ENCODE data around the gene SEC24B. TPM values are rescaled to one million over a fixed set of nuclear protein-coding genes. Genes with fewer than 3 reads are reported as not detected.

SEC24B gene
- 11.6 and 13.9 TPM in 2 replicates for polyA plus RNA-seq (2014; cell fraction: cytosol; rRNA removed)
- 10.4 and 12.3 TPM in 2 replicates for polyA plus RNA-seq (2014; cell fraction: nucleus; rRNA removed)

GRCh38 chr4:109433205-109434006, at the start of gene SEC24B:
SEC24B (plus strand) TSS chr4:109433815; CDS start chr4:109433870, 55 bp downstream.
- DNase-seq (ENCODE audit: low spot score), result peak; percentile 74

GRCh38 chr4:109383823-109384222, 49.8 kb upstream of the SEC24B start:
- DNase-seq (ENCODE audit: low spot score), result no peak

GRCh38 chr4:109385260-109385659, 48.4 kb upstream of the SEC24B start:
- DNase-seq (ENCODE audit: low spot score), result no peak

DNA sequence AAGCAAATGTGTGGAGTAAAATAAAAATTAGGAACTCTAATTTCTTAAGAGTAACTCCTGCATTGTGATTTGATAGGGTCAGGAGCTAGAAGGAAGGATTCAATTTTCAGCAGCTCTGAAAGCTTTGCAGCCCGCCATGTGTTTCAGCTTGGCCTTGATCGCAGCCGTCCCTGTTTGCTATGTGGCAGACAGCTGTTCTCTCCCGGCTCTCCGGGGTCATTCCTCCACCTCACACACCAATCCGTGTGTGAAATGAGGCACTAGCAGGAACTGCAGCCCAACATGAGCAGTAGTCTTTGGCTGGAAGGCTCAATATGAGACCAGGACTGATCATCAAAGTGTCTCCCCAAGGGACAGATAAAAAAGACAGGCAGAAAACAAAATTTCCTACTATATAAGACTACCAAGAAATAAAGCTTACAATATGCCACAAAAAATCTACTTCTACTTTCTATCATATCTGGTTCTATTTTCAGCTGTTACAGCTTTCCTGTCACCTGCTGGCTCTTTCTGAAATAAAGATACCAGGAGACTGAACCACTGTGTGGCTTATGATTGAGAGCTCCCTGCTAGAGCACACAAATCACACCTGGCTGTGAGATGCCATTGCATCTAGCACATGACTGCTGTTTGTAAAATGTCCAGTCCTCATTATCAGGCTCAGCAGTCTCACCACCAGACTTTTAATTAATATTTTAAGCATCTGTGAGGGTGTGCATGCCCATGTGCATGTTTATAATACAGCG, 44.1 kb upstream of the SEC24B start:
- DNase-seq (ENCODE audit: low spot score), result peak; percentile 6

DNA sequence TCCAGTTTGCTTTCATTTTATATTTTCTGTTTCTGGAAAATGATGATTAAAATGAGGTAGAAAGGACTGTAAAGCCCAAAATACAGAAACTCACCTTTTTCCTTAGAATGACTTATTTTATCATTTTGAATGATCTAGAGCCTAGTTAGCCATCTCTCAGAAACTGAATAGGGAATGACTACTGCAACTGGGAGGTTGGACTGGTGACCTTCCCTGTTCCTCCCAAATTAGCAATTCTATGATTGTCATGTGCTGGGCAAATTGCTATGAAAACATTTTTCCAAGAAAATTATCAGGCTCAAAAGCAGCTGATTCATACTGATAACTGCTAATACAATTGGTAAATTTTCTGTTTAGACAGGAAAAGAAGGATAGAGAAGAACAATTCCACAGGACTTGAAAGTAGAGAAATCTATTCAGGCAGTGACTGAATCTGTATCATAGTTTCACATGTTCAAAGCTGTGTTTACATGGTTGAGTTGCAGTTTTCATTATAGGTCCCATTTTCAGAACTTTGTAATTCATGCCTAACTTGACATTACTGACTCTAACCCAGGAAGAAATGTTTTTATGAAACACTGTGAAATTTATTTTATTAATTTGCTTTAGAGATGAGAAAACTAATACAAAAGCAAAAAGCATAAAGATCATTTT, 43.4 kb upstream of the SEC24B start:
- no peak for DNase-seq (ENCODE audit: low spot score)

DNA sequence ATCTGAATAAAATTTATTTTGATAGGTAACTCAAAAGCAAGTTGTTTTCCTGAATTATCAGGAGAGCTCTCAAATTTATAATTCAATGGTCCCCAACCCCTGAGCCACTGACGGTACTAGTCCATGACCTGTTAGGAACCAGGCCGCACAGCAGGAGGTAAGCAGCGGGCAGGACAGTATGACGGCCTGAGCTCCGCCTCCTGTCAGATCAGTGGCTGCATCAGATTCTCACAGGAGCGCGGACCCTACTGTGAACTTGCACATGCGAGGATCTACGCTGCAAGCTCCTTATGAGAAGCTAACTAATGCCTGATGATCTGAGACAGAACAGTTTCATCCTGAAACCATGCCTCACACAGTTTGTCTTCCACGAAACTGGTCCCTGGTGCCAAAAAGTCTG, 37.9 kb upstream of the SEC24B start:
- no peak for DNase-seq (ENCODE audit: low spot score)

DNA sequence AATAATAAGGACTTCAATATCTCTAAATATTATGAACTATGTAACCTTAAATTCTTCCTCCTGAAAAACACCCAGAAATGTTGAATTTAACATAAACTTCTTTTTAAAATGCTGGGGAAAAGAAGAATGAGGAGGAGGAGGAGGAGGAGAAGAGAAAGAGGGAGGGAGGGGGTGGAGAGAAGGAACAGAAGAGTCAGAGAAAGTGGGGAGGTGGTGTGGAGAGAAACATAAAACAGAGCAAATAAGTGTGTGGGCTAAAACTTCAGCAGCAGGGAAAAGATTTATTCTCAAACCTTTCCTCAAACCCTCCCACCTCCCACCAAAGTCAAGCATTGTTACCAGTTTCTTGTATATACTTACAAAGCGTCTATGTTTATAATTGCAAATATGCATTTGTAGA, 34.7 kb upstream of the SEC24B start:
- no peak for DNase-seq (ENCODE audit: low spot score)

- peak; percentile 40 for DNase-seq (ENCODE audit: low spot score)
Measured at GRCh38 chr4:109406337-109406931, 27.2 kb upstream of the SEC24B start.

- no peak for DNase-seq (ENCODE audit: low spot score)
Measured at GRCh38 chr4:109407027-109407737, 26.4 kb upstream of the SEC24B start.

DNA sequence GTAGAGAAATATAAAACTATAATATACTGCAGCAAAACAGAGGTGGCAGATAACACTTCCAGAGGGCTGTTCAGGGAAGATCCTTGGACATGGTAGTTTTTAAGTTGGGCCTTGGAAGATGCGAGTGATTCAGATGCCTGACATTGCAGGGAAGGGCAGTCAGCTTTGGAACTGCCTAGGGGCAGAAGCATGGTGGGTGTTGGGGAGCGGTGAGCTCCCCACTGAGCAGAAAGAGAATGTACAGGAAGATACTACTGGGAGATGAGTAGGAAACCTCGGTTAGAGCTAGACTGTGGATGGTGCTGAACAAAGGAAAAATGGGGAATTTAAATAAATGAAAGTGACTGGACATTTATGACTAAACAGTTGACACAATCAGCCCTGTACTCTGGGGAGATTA, 24.9 kb upstream of the SEC24B start:
- no peak for DNase-seq (ENCODE audit: low spot score)

GRCh38 chr4:109410226-109410625, 23.4 kb upstream of the SEC24B start:
- DNase-seq (ENCODE audit: low spot score), result no peak

- DNase-seq (ENCODE audit: low spot score), result no peak
Measured at GRCh38 chr4:109410776-109411175, 22.8 kb upstream of the SEC24B start.

- DNase-seq (ENCODE audit: low spot score), result no peak
Measured at GRCh38 chr4:109411964-109412363, 21.7 kb upstream of the SEC24B start.

DNA sequence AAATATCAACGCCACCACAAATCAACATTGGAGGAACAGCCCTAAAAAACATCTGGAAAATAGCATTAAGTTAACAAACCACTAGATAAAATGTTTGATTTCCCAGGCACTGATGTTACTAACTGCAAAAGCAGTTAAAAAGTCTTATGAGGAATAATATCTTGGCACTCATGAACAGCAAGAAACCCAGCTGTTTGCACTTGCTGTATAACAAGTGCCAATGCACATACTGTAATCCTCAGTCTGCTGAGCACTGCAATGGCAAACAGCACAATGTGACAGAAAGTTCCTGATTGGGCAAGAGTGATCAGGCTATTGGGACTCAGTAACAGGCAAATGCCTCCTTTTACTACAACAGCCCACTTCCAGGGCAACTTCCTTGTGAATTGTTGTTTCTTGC, 20.8 kb upstream of the SEC24B start:
- no peak for DNase-seq (ENCODE audit: low spot score)

DNA sequence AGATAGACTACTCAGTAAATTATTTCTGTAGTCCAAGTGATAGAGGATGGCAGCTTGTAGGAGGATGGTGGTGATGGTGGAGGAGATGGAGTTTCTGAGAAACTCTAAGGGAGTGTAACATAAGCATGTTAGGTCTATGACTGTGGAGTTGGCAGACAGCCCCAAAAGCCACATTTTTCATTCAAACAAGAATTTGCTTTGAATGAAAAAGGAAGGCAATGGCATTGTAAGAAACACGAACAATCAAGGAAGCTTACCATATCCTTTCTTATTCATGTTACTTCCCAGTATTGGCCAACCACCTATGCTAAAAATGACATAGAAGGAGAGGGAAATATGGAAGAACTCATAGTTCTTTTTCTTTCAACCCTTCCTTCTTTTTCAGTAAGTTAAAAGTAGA, 18.7 kb upstream of the SEC24B start:
- DNase-seq (ENCODE audit: low spot score), result no peak

GRCh38 chr4:109418588-109418987, 15.0 kb upstream of the SEC24B start:
- DNase-seq (ENCODE audit: low spot score), result no peak

GRCh38 chr4:109419679-109420078, 13.9 kb upstream of the SEC24B start:
- DNase-seq (ENCODE audit: low spot score), result peak; percentile 90

GRCh38 chr4:109424093-109424841, 9.3 kb upstream of the SEC24B start:
- DNase-seq (ENCODE audit: low spot score), result peak; percentile 91

DNA sequence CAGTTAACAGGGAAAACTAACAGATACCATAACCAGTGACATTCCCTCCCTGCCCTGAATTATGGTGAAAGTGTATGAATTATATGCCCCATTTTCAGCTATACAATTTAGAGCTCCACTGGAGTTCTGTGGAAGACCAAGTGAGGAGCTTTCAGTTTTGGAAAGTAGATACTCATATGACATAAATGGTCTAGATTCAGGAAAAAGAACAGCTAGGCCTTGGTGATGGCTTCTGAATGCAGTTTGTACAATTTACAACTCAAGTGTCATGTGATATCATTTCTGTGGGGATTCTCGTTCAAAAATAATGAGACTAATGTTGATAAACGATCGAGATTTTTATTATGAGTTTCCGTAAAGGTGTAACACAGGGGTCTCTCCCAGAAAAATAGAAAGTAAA, 8.2 kb upstream of the SEC24B start:
- DNase-seq (ENCODE audit: low spot score), result no peak

GRCh38 chr4:109429545-109429944, 4.1 kb upstream of the SEC24B start:
- no peak for DNase-seq (ENCODE audit: low spot score)
